Activated naive CD4-positive, alpha-beta T cell treated with anti-CD3 and anti-CD28 coated beads for 36 hours (primary cell): ENCODE measurements around the gene ALDH1L1. TPM values are rescaled to one million over a fixed set of nuclear protein-coding genes. Genes with fewer than 3 reads are reported as not detected.
"Not testable (repeated sequence)": the region's sequence is repeated elsewhere in the genome, so short reads cannot be mapped to it uniquely, and the experiment has no call there.

Source experiments
- CTCF ChIA-PET: fragments of 350-600 bp; sonication (Branson Sonifier 250); formaldehyde crosslinking; loops from one replicate; lab custom pipeline; 2021; ENCODE audit warnings: antibody characterized with exemption; lab: Charles Lee
- DNase-seq: peaks from one replicate; pipeline ENCODE4 v3.0.0-alpha.2; 2020
- H3K27ac Mint-ChIP-seq: one replicate; pipeline ENCODE4 v1.8.0; 2021; ENCODE audit warnings: mild to moderate bottlenecking, mixed read lengths
- H3K27me3 Mint-ChIP-seq: one replicate; pipeline ENCODE4 v1.8.0; 2021; ENCODE audit warnings: low read depth, mixed read lengths
- H3K36me3 Mint-ChIP-seq: one replicate; pipeline ENCODE4 v1.8.0; 2021; ENCODE audit warnings: low read depth, mixed read lengths
- H3K4me1 Mint-ChIP-seq: one replicate; pipeline ENCODE4 v1.8.0; 2021; ENCODE audit warnings: low read depth, mixed read lengths
- H3K4me3 Mint-ChIP-seq: one replicate; pipeline ENCODE4 v1.8.0; 2021; ENCODE audit warnings: mild to moderate bottlenecking, moderate library complexity, mixed read lengths
- H3K9me3 Mint-ChIP-seq: one replicate; pipeline ENCODE4 v1.8.0; 2021; ENCODE audit warnings: mixed read lengths
- intact Hi-C: fragments of 100-400 bp; cut with micrococcal nuclease; formaldehyde crosslinking; loops from one replicate; pipeline ENCODE4 v1.15.1; 2023
- total RNA-seq, 2 experiments: library from RNA; stranded (reverse); gene quantifications; one replicate each; pipeline ENCODE4 v1.2.3, GENCODE V29; 2021

The ALDH1L1 gene
- total RNA-seq, 2 experiments from 2014 or later, result not detected

GRCh38 chr3:126066676-126067075 lies 113.7 kb downstream of the ALDH1L1 start:
- DNase-seq, H3K4me3 Mint-ChIP-seq, intact Hi-C loops, H3K27me3 Mint-ChIP-seq, H3K36me3 Mint-ChIP-seq, H3K27ac Mint-ChIP-seq, H3K9me3 Mint-ChIP-seq: not testable (repeated sequence)
- CTCF ChIA-PET, result interaction anchor here (0.7 kb wide), 1 partner anchor 138 kb away, joined by 3 read pairs; no protein-coding TSS in a partner anchor
- peaks cover 15% of the 10 kb centered on the region for H3K4me1 Mint-ChIP-seq

GRCh38 chr3:126065876-126066275 lies 114.5 kb downstream of the ALDH1L1 start:
- Mint-ChIP-seq H3K27me3 (no peaks in the 10 kb centered on the region), H3K4me3 (no peak overlapping the region), H3K27ac (no peak overlapping the region), H3K36me3 (peaks cover 4% of the 10 kb centered on the region), H3K4me1 (peaks cover 15% of the 10 kb centered on the region), H3K9me3 (no peaks in the 10 kb centered on the region)
- intact Hi-C loops, result no loop called here
- CTCF ChIA-PET, result interaction anchor here (0.7 kb wide), 1 partner anchor 137 kb away, joined by 3 read pairs; no protein-coding TSS in a partner anchor
- DNase-seq, result no peak

GRCh38 chr3:126064627-126065258 lies 115.6 kb downstream of the ALDH1L1 start:
- H3K36me3 Mint-ChIP-seq, result peaks cover 4% of the 10 kb centered on the region
- CTCF ChIA-PET, result interaction anchor here (0.6 to 1.4 kb wide), 3 partner anchors 16 to 135 kb away, joined by 3 read pairs; no protein-coding TSS in a partner anchor
- peaks cover 13% of the 10 kb centered on the region for H3K4me1 Mint-ChIP-seq
- no peak overlapping the region for H3K4me3 Mint-ChIP-seq
- no peaks in the 10 kb centered on the region for H3K27me3 Mint-ChIP-seq
- no peak for DNase-seq
- intact Hi-C loops, result no loop called here
- H3K9me3 Mint-ChIP-seq, result no peaks in the 10 kb centered on the region
- H3K27ac Mint-ChIP-seq, result no peak overlapping the region

- Mint-ChIP-seq H3K36me3 (peaks cover 4% of the 10 kb centered on the region), H3K27ac (no peak overlapping the region), H3K9me3 (no peaks in the 10 kb centered on the region), H3K4me3 (no peak overlapping the region), H3K27me3 (no peaks in the 10 kb centered on the region), H3K4me1 (peaks cover 13% of the 10 kb centered on the region)
- no peak for DNase-seq
- intact Hi-C loops, result no loop called here
- CTCF ChIA-PET, result no interaction called here
Observed at GRCh38 chr3:126063358-126063965, 116.9 kb downstream of the ALDH1L1 start.

- Mint-ChIP-seq H3K4me3 (no peak overlapping the region), H3K27me3 (no peaks in the 10 kb centered on the region), H3K9me3 (no peaks in the 10 kb centered on the region), H3K4me1 (peaks cover 13% of the 10 kb centered on the region), H3K36me3 (no peaks in the 10 kb centered on the region), H3K27ac (no peak overlapping the region)
- CTCF ChIA-PET, result no interaction called here
- DNase-seq, result no peak
- intact Hi-C loops, result no loop called here
Observed at GRCh38 chr3:126061301-126062032, 118.9 kb downstream of the ALDH1L1 start.

- peaks cover 13% of the 10 kb centered on the region for H3K4me1 Mint-ChIP-seq
- no peak for DNase-seq
- CTCF ChIA-PET, result interaction anchor here (0.7 kb wide), 1 partner anchor 187 kb away, joined by 3 read pairs; no protein-coding TSS in a partner anchor
- no peaks in the 10 kb centered on the region for H3K27me3 Mint-ChIP-seq
- no peaks in the 10 kb centered on the region for H3K9me3 Mint-ChIP-seq
- no peak overlapping the region for H3K4me3 Mint-ChIP-seq
- no peaks in the 10 kb centered on the region for H3K36me3 Mint-ChIP-seq
- no peak overlapping the region for H3K27ac Mint-ChIP-seq
- intact Hi-C loops, result no loop called here
Observed at GRCh38 chr3:126060613-126061145, 119.7 kb downstream of the ALDH1L1 start.

- CTCF ChIA-PET, result interaction anchor here (0.6 kb wide), 1 partner anchor 65 kb away, joined by 4 read pairs; no protein-coding TSS in a partner anchor
- no peaks in the 10 kb centered on the region for H3K9me3 Mint-ChIP-seq
- intact Hi-C loops, result no loop called here
- no peak overlapping the region for H3K4me3 Mint-ChIP-seq
- H3K27me3 Mint-ChIP-seq, result no peaks in the 10 kb centered on the region
- no peak overlapping the region for H3K27ac Mint-ChIP-seq
- H3K36me3 Mint-ChIP-seq, result no peaks in the 10 kb centered on the region
- H3K4me1 Mint-ChIP-seq, result peaks cover 9% of the 10 kb centered on the region
- no peak for DNase-seq
Observed at GRCh38 chr3:126058666-126059065, 121.7 kb downstream of the ALDH1L1 start.

GRCh38 chr3:126057936-126058335 lies 122.5 kb downstream of the ALDH1L1 start:
- no peaks in the 10 kb centered on the region for H3K27me3 Mint-ChIP-seq
- H3K27ac Mint-ChIP-seq, result no peak overlapping the region
- no peak for DNase-seq
- intact Hi-C loops, result no loop called here
- H3K4me1 Mint-ChIP-seq, result peaks cover 12% of the 10 kb centered on the region
- H3K36me3 Mint-ChIP-seq, result no peaks in the 10 kb centered on the region
- no peak overlapping the region for H3K4me3 Mint-ChIP-seq
- CTCF ChIA-PET, result no interaction called here
- H3K9me3 Mint-ChIP-seq, result no peaks in the 10 kb centered on the region

GRCh38 chr3:126057501-126057819 lies 122.9 kb downstream of the ALDH1L1 start:
- DNase-seq, result no peak
- H3K36me3 Mint-ChIP-seq, result no peaks in the 10 kb centered on the region
- H3K4me1 Mint-ChIP-seq, result peaks cover 16% of the 10 kb centered on the region
- intact Hi-C loops, result no loop called here
- H3K27me3 Mint-ChIP-seq, result no peaks in the 10 kb centered on the region
- H3K4me3 Mint-ChIP-seq, result no peak overlapping the region
- CTCF ChIA-PET, result no interaction called here
- H3K9me3 Mint-ChIP-seq, result no peaks in the 10 kb centered on the region
- no peak overlapping the region for H3K27ac Mint-ChIP-seq

- H3K36me3 Mint-ChIP-seq, result no peaks in the 10 kb centered on the region
Observed at GRCh38 chr3:126056681-126057500, 123.5 kb downstream of the ALDH1L1 start.

GRCh38 chr3:126056088-126056487 lies 124.3 kb downstream of the ALDH1L1 start:
- Mint-ChIP-seq H3K4me1 (peaks cover 20% of the 10 kb centered on the region), H3K27me3 (no peaks in the 10 kb centered on the region), H3K27ac (no peak overlapping the region), H3K9me3 (no peaks in the 10 kb centered on the region), H3K4me3 (no peak overlapping the region), H3K36me3 (no peaks in the 10 kb centered on the region)
- intact Hi-C loops, result no loop called here
- CTCF ChIA-PET, result no interaction called here
- DNase-seq, result no peak

More at GRCh38 chr3:126056681-126057500, 123.5 kb downstream of the ALDH1L1 start:
- H3K27me3 Mint-ChIP-seq, result no peaks in the 10 kb centered on the region
- CTCF ChIA-PET, result no interaction called here
- intact Hi-C loops, result no loop called here
- peaks cover 20% of the 10 kb centered on the region for H3K4me1 Mint-ChIP-seq
- H3K27ac Mint-ChIP-seq, result no peak overlapping the region
- H3K4me3 Mint-ChIP-seq, result no peak overlapping the region
- no peaks in the 10 kb centered on the region for H3K9me3 Mint-ChIP-seq
- no peak for DNase-seq

- H3K9me3 Mint-ChIP-seq, result no peaks in the 10 kb centered on the region
- intact Hi-C loops, result no loop called here
- H3K27me3 Mint-ChIP-seq, result no peaks in the 10 kb centered on the region
- DNase-seq, result no peak
- CTCF ChIA-PET, result no interaction called here
- H3K4me3 Mint-ChIP-seq, result no peak overlapping the region
- peaks cover 20% of the 10 kb centered on the region for H3K4me1 Mint-ChIP-seq
- H3K27ac Mint-ChIP-seq, result no peak overlapping the region
- H3K36me3 Mint-ChIP-seq, result no peaks in the 10 kb centered on the region
Observed at GRCh38 chr3:126054870-126055269, 125.5 kb downstream of the ALDH1L1 start.
